Gastrocnemius medialis (tissue), 4 donors: ENCODE results near the gene WDR33. TPM values are rescaled to one million over a fixed set of nuclear protein-coding genes. Genes with fewer than 3 reads are reported as not detected.

Source experiments
- ATAC-seq, 2 donors: fragments of 150-250 bp; one replicate each; pipeline ENCODE4 v1.9.1; 2016
- DNase-seq, 2 donors: peaks; one replicate each; pipeline ENCODE4 v3.0.0-alpha.2; 2019
- H3K27ac ChIP-seq, 4 donors: fragments of 200-600 bp; sonication (generic); 1 replicate in 1 of 4; 2 replicates in 3 of 4; pipeline ENCODE4 v1.5.1; 2016 to 2018; ENCODE audit warnings: mild to moderate bottlenecking in 2 of 4, moderate library complexity in 1 of 4
- H3K27me3 ChIP-seq, 3 donors: fragments of 200-600 bp; sonication (generic) in 2 of 3; 1 replicate in 1 of 3; 2 replicates in 2 of 3; pipeline versions ENCODE4 v1.5.1 to v1.6.0; 2016 to 2019; ENCODE audit warnings: mild to moderate bottlenecking in 1 of 3, moderate library complexity in 1 of 3
- H3K36me3 ChIP-seq, 2 donors: fragments of 200-600 bp; sonication (generic) in 1 of 2; one replicate each; pipeline ENCODE4 v1.5.1; 2017 to 2018
- H3K4me1 ChIP-seq, 2 donors: fragments of 200-600 bp; sonication (generic) in 1 of 2; one replicate each; pipeline ENCODE4 v1.5.1; 2016 to 2017; ENCODE audit warnings: mild to moderate bottlenecking in 2 of 2
- H3K4me3 ChIP-seq, 4 donors: fragments of 200-600 bp; sonication (generic) in 3 of 4; 1 replicate in 1 of 4; 2 replicates in 3 of 4; pipeline ENCODE4 v1.5.1; 2016 to 2019; ENCODE audit warnings: mild to moderate bottlenecking in 2 of 4
- H3K9me3 ChIP-seq, 3 donors: fragments of 200-600 bp; sonication (generic) in 2 of 3; 1 replicate in 1 of 3; 2 replicates in 2 of 3; pipeline ENCODE4 v1.5.1; 2016 to 2019
- CTCF ChIP-seq, 5 experiments: fragments of 450-650 bp in 3 of 5; fragments of 200-600 bp in 2 of 5; sonication (generic) in 2 of 5; IDR thresholded peaks in 4 of 5; conservative IDR thresholded peaks in 1 of 5; 1 replicate in 4 of 5; 2 replicates in 1 of 5; pipeline ENCODE4 v1.5.1; 2016 to 2019; ENCODE audit warnings: antibody characterized with exemption in 5 of 5, mild to moderate bottlenecking in 3 of 5, moderate library complexity in 3 of 5
- POLR2A ChIP-seq, 2 donors: fragments of 450-650 bp; IDR thresholded peaks; one replicate each; pipeline ENCODE4 v1.6.1; 2017; ENCODE audit warnings: antibody characterized with exemption in 2 of 2, mild to moderate bottlenecking in 2 of 2, moderate library complexity in 2 of 2
- in situ Hi-C, 4 donors: fragments of 200-750 bp; cut with MboI; loops; one replicate each; pipeline versions ENCODE4 v1.15.0 to v1.8.0; 2017; ENCODE audit warnings: low sequenced_read_pairs in 4 of 4
- intact Hi-C: fragments of 100-400 bp; cut with DNase I; formaldehyde crosslinking; loops from one replicate; pipeline ENCODE4 v1.15.1; 2023; ENCODE audit warnings: low total_unique reads
- total RNA-seq, 4 donors: library from RNA; depleted of rRNA; stranded (reverse); fragments of >200 nt; gene quantifications; one replicate each; pipeline versions ENCODE4 v1.1.0 to v1.2.3, GENCODE V29; 2016

The WDR33 gene
- total RNA-seq, 4 donors from 2014 or later = 13.6 to 31.4 (median 20.6) TPM

GRCh38 chr2:127690696-127691095 lies 120.3 kb downstream of the WDR33 start:
- no peak overlapping the region for H3K4me3 ChIP-seq
- intact Hi-C loops (no loop called here), in situ Hi-C loops (no loop called here)
- H3K27me3 ChIP-seq = no peaks in the 10 kb centered on the region
- H3K4me1 ChIP-seq = no peaks in the 10 kb centered on the region
- H3K36me3 ChIP-seq = no peaks in the 10 kb centered on the region
- H3K9me3 ChIP-seq = no peaks in the 10 kb centered on the region
- DNase-seq (no peak), ATAC-seq (no peak)
- TF ChIP-seq POLR2A (IDR thresholded peaks at IDR 0.05) = no peak
- TF ChIP-seq CTCF (IDR thresholded peaks at IDR 0.05 in 4 of 5, conservative IDR thresholded peaks at IDR 0.05 in 1 of 5) = no peak
- H3K27ac ChIP-seq = no peak overlapping the region

GRCh38 chr2:127688405-127688804 lies 122.6 kb downstream of the WDR33 start:
- intact Hi-C loops = no loop called here

GRCh38 chr2:127685410-127686080 lies 125.4 kb downstream of the WDR33 start:
- ATAC-seq (no peak), DNase-seq (no peak)
- no peak for TF ChIP-seq POLR2A (IDR thresholded peaks at IDR 0.05)
- no peak for TF ChIP-seq CTCF (IDR thresholded peaks at IDR 0.05 in 4 of 5, conservative IDR thresholded peaks at IDR 0.05 in 1 of 5)
- no peaks in the 10 kb centered on the region for H3K27me3 ChIP-seq
- no peaks in the 10 kb centered on the region for H3K9me3 ChIP-seq
- peaks cover 9 to 11% of the 10 kb centered on the region in 2 donors for H3K4me1 ChIP-seq
- no peak overlapping the region for H3K27ac ChIP-seq
- in situ Hi-C loops (no loop called here), intact Hi-C loops (no loop called here)
- H3K36me3 ChIP-seq = no peaks in the 10 kb centered on the region
- H3K4me3 ChIP-seq = no peak overlapping the region

More at GRCh38 chr2:127688405-127688804, 122.6 kb downstream of the WDR33 start:
- no peak for ATAC-seq
- in situ Hi-C loops = no loop called here
- H3K36me3 ChIP-seq = no peaks in the 10 kb centered on the region
- no peak overlapping the region for H3K27ac ChIP-seq
- H3K27me3 ChIP-seq = no peaks in the 10 kb centered on the region
- H3K9me3 ChIP-seq = no peaks in the 10 kb centered on the region
- H3K4me3 ChIP-seq = no peak overlapping the region
- no peaks in the 10 kb centered on the region for H3K4me1 ChIP-seq
- no peak for DNase-seq
- TF ChIP-seq POLR2A (IDR thresholded peaks at IDR 0.05) (no peak), CTCF (IDR thresholded peaks at IDR 0.05 in 4 of 5, conservative IDR thresholded peaks at IDR 0.05 in 1 of 5) (no peak)

- TF ChIP-seq POLR2A (IDR thresholded peaks at IDR 0.05) (no peak), CTCF (IDR thresholded peaks at IDR 0.05 in 4 of 5, conservative IDR thresholded peaks at IDR 0.05 in 1 of 5) (no peak)
- Histone ChIP-seq H3K27me3 (no peaks in the 10 kb centered on the region), H3K36me3 (no peaks in the 10 kb centered on the region), H3K27ac (no peak overlapping the region), H3K4me3 (no peak overlapping the region), H3K9me3 (no peaks in the 10 kb centered on the region), H3K4me1 (peaks cover 9 to 11% of the 10 kb centered on the region in 2 donors)
- intact Hi-C loops (no loop called here), in situ Hi-C loops (no loop called here)
- no peak for DNase-seq
- no peak for ATAC-seq
These were observed 127.2 kb downstream of the WDR33 start for GRCh38 chr2:127683757-127684156.

GRCh38 chr2:127683056-127683455 lies 127.9 kb downstream of the WDR33 start:
- intact Hi-C loops = no loop called here
- DNase-seq = no peak
- ATAC-seq = no peak
- no peaks in the 10 kb centered on the region for H3K9me3 ChIP-seq
- no peaks in the 10 kb centered on the region for H3K36me3 ChIP-seq
- H3K27me3 ChIP-seq = no peaks in the 10 kb centered on the region
- H3K4me1 ChIP-seq = peaks cover 9 to 11% of the 10 kb centered on the region in 2 donors
- in situ Hi-C loops = no loop called here
- H3K4me3 ChIP-seq = no peak overlapping the region
- TF ChIP-seq CTCF (IDR thresholded peaks at IDR 0.05 in 4 of 5, conservative IDR thresholded peaks at IDR 0.05 in 1 of 5) = no peak
- no peak for TF ChIP-seq POLR2A (IDR thresholded peaks at IDR 0.05)
- no peak overlapping the region for H3K27ac ChIP-seq
